ENCODE measurements around the gene TRAF4. TPM values are rescaled to one million over a fixed set of nuclear protein-coding genes. Genes with fewer than 3 reads are reported as not detected.
A peak's percentile ranks its signal among the peaks of the same experiment; 100 is the strongest.

The TRAF4 gene
- total RNA-seq, 1 donor from 2014 or later, result 3.5 TPM

- no peak for TF ChIP-seq CTCF (IDR thresholded peaks at IDR 0.05; ENCODE audit: borderline replicate concordance)
- Histone ChIP-seq H3K27ac (replicated peaks) (peak overlapping the region; percentile 87), H3K9me3 (replicated peaks) (no peaks in the 10 kb centered on the region), H3K36me3 (peaks cover 13% of the 10 kb centered on the region), H3K4me3 (peak overlapping the region; percentile 84), H3K4me1 (peaks cover 59% of the 10 kb centered on the region), H3K27me3 (ENCODE audit: low read depth) (no peaks in the 10 kb centered on the region)
- no peak for DNase-seq
- intact Hi-C loops (cut with micrococcal nuclease), result no loop called here
Measured at GRCh38 chr17:28744972-28745785, 1.4 kb downstream of the TRAF4 start.

GRCh38 chr17:28745786-28746411, 2.1 kb downstream of the TRAF4 start:
- no peaks in the 10 kb centered on the region for H3K27me3 ChIP-seq (ENCODE audit: low read depth)
- no peak for DNase-seq
- TF ChIP-seq CTCF (IDR thresholded peaks at IDR 0.05; ENCODE audit: borderline replicate concordance), result no peak
- intact Hi-C loops (cut with micrococcal nuclease), result no loop called here
- no peaks in the 10 kb centered on the region for H3K9me3 ChIP-seq (replicated peaks)
- H3K27ac ChIP-seq (replicated peaks), result peak overlapping the region; percentile 87
- H3K36me3 ChIP-seq, result peaks cover 13% of the 10 kb centered on the region
- H3K4me1 ChIP-seq, result peaks cover 62% of the 10 kb centered on the region
- peak overlapping the region; percentile 84 for H3K4me3 ChIP-seq

- Histone ChIP-seq H3K27ac (replicated peaks) (peak overlapping the region; percentile 30), H3K36me3 (peaks cover 13% of the 10 kb centered on the region), H3K4me1 (peaks cover 62% of the 10 kb centered on the region), H3K9me3 (replicated peaks) (no peaks in the 10 kb centered on the region), H3K4me3 (no peak overlapping the region), H3K27me3 (ENCODE audit: low read depth) (no peaks in the 10 kb centered on the region)
- intact Hi-C loops (cut with micrococcal nuclease), result no loop called here
- no peak for DNase-seq
- no peak for TF ChIP-seq CTCF (IDR thresholded peaks at IDR 0.05; ENCODE audit: borderline replicate concordance)
Measured at GRCh38 chr17:28746611-28747050, 2.8 kb downstream of the TRAF4 start.

- intact Hi-C loops (cut with micrococcal nuclease), result no loop called here
- Histone ChIP-seq H3K4me3 (no peak overlapping the region), H3K4me1 (peaks cover 62% of the 10 kb centered on the region), H3K27me3 (ENCODE audit: low read depth) (no peaks in the 10 kb centered on the region), H3K9me3 (replicated peaks) (no peaks in the 10 kb centered on the region), H3K36me3 (peaks cover 13% of the 10 kb centered on the region), H3K27ac (replicated peaks) (peak overlapping the region; percentile 30)
- no peak for TF ChIP-seq CTCF (IDR thresholded peaks at IDR 0.05; ENCODE audit: borderline replicate concordance)
- no peak for DNase-seq
Measured at GRCh38 chr17:28747051-28747691, 3.4 kb downstream of the TRAF4 start.

GRCh38 chr17:28747801-28748750, 4.3 kb downstream of the TRAF4 start:
- Histone ChIP-seq H3K36me3 (peaks cover 13% of the 10 kb centered on the region), H3K4me1 (peaks cover 57% of the 10 kb centered on the region), H3K27me3 (ENCODE audit: low read depth) (no peaks in the 10 kb centered on the region), H3K27ac (replicated peaks) (no peak overlapping the region), H3K9me3 (replicated peaks) (no peaks in the 10 kb centered on the region), H3K4me3 (no peak overlapping the region)
- no peak for TF ChIP-seq CTCF (IDR thresholded peaks at IDR 0.05; ENCODE audit: borderline replicate concordance)
- no peak for DNase-seq
- intact Hi-C loops (cut with micrococcal nuclease), result no loop called here

All from left ventricle myocardium inferior (tissue), 1 donor.